ENCODE data around the gene PIGV.
A peak's percentile ranks its signal among the peaks of the same experiment; 100 is the strongest.
"Not testable (repeated sequence)": the region's sequence is repeated elsewhere in the genome, so short reads cannot be mapped to it uniquely, and the experiment has no call there.

PIGV gene

DNA sequence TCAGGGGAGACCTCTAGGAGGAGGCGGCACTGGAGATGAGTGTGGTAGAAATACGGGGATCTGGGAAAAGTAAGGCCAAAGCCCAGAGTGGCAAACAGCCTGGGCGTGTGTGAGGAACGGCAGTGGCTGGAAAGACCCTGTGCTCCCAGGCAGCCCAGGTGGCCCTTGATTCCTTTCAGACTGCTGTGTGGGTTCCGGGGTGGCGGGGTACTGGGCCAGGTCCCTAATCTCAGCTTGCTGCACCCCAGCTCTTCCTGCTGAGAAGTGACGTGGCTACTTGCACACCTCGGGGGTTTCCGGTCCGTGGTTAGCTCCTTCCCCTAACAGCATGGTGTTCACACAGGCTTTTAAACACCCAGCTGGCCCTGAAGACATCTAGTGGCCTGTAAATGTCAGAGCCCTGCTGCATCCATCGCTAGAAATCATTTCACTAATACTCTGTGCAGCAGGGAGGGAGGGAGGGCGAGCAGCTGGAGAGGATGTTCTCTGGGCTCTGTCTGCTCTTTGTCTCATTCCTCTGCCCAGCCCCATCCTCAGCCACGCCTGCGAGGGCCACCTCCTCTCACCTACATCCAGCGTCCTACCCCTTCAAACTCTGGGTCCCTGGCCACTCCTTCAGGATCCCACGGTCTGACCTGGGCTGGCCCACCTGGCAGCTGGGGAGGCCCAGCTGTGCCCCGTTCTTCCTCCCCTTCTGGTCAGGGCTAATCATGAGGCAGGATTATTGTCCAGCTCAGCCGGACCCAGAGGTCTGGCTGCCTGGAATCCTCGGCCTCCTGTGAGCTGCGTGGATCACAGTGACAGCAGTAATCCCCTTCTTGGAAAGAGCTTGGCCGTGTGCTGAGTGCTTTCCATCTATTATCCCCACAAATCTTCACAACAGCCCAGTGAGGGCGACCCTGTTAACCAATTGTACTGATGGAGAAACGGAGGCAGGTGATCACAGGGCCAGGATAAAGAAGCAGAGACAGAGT, 46.0 kb downstream of the PIGV start:
- peak; percentile 65 for DNase-seq (ENCODE audit: low read depth)

DNA sequence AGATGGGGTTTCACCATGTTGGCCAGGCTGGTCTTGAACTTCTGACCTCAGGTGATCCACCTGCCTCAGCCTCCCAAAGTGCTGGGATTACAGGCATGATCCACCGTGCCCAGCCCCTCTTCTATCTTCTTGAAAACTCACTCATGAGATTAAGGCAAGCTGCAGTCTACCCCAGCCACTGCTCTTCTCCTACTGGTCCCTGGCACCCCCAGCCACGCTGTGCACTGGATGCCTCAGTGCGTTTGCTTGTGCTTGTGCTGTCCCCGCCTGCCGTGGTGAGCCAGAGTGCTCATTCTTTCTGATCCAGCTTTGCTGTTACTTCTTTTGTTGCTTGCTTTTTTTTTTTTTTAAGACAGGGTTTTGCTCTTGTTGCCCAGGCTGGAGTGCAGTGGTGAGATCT, 49.9 kb downstream of the PIGV start:
- not testable (repeated sequence) for DNase-seq (ENCODE audit: low read depth)

DNA sequence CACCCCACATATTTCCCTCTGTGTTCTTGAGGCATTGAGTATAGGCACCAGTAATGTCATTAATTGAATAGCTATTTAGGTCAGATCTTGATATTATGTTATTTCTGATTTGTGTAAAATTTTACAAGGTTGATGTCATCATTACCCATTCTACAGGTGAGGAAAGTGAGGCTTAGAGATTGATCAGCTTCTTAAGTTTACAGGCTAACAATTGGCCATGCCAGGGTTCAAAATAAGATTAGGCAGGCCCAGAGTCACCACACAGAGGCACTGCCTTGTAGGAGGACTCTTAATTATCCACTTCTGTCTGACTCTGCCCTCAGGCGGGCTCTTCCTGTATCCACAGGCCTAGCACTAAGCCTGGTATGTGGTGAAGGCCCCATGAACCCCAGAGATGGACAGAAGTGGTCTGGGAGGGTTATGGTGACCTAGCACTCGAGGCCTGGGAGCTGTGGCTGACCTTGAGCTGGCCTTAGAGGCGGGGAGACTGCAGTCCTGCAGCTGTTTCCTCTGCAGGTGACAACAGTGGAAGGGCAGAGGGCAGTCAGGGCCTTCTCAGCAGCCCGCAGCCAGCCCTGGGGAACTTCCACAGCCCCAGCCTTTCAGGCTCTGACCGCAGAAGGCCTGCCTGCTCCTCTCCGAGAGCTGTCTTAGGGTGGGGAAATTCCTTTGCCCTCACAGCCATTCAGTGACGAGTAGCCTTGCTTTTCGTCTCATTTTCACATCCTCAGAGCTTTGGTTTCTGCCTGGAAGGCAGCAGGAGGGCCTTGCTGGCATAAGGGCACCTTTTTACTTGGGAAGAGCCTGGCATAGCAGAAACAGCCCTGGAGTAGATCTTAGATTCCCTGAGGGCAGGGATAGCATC, 51.0 kb downstream of the PIGV start:
- no peak for DNase-seq (ENCODE audit: low read depth)

DNA sequence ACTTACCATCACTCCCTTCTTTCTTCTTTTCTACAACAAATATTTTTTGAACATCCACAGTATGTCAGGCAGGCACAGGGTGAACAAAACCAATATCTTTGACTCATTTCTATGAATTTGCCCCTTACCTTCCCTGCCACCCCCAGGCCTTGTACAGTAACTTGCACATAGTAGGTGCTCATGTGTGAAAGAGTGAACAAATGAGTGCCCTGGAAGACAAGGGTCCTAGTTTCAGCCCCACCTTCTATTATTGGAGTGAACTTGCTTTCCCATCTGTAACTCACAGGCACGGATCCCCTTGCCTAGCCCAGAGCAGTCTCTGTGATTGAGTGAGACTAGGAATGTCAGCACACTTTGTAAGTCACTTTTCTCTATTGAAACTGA, 51.6 kb downstream of the PIGV start:
- DNase-seq (ENCODE audit: low read depth) = no peak

DNA sequence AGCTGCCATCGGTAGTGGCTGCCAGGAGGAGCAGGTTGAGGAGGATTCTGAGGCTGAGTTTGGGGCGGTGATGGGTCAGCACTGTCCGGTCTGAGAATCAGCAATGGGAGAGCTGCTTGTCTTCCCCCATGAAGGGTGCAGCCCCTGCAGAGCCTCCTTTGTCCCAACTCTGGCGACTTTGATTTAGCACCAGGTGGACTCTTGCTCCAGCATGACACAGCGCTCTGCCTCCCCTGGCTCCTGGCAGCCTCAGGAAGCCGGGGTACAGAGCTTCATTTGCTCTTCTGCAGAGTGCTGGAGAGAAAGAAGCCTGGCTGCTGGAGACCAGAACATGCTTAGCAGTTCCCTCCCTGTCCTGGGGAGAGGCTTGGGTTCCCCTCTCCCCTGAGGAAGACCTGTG, 52.0 kb downstream of the PIGV start:
- DNase-seq (ENCODE audit: low read depth) = no peak

DNA sequence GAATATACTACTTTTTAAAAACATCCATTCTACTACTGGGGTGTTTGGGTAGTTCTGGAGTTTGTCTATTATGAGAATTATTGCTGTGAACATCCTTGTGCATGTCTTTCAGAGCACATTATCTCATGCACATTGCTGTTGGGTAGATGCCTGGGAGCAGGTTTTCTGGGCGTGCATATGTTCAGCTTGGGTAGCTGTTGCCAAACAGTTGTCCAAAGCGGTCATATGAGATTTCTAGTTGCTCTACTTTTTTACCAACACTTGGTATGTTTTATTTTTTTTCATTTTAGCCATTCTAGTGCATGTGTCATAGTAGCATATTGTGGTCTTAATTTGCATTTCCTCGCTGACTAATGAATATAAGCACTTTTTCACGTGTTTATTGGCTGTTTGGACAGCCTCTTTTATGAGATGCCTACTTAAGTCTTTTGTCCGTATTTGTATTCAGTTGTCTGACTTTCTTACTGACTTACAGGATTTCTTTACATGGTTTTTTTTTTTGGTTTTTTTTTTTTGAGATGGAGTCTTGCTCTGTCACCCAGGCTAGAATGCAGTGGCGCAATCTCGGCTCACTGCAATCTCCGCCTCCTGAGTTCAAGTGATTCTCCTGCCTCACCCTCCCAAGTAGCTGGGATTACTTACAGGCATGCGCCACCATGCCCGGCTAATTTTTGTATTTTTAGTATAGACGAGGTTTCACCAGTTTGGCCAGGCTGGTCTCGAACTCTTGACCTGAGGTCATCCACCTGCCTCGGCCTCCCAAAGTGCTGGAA, 56.9 kb downstream of the PIGV start:
- DNase-seq (ENCODE audit: low read depth) = no peak

DNA sequence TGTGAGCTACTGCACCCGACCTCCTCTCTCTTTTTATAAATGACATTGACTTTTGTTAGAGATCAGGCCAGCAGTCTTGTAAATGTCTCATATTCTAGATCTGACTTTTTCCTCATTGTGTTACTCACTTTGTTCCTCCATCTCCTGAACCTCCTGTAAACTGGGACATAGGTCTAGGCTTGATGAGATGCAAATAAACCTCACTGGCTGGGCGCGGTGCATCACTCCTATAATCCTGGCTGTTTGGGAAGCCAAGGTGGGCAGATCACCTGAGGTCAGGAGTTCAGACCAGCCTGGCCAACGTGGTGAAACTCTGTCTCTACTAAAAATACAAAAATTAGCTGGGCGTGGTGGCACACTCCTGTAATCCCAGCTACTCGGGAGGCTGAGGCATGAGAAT, 60.1 kb downstream of the PIGV start:
- not testable (repeated sequence) for DNase-seq (ENCODE audit: low read depth)
